Activated CD8-positive, alpha-beta memory T cell treated with anti-CD3 and anti-CD28 coated beads, Interleukin-2, amount 10 ng/mL, durations not matched to agents 7 days and 5 days (primary cell): ENCODE measurements around the gene CUBN. TPM values are rescaled to one million over a fixed set of nuclear protein-coding genes. Genes with fewer than 3 reads are reported as not detected.
"Not testable (repeated sequence)": the region's sequence is repeated elsewhere in the genome, so short reads cannot be mapped to it uniquely, and the experiment has no call there.

Experiments
- ATAC-seq: fragments of 150-1000 bp; cut with Tn5 transposase; one replicate; pipeline ENCODE4 v1.10.0; 2021; ENCODE audit warnings: moderate library complexity
- CTCF ChIA-PET: fragments of 350-600 bp; sonication (Branson Sonifier 250); formaldehyde crosslinking; loops from one replicate; lab custom pipeline; 2021; ENCODE audit warnings: antibody characterized with exemption; lab: Charles Lee
- DNase-seq: peaks from one replicate; pipeline ENCODE4 v3.0.0-alpha.2; 2020
- H3K27ac Mint-ChIP-seq: one replicate; pipeline ENCODE4 v1.8.0; 2021; ENCODE audit warnings: mild to moderate bottlenecking, mixed read lengths
- H3K27me3 Mint-ChIP-seq: one replicate; pipeline ENCODE4 v1.8.0; 2021; ENCODE audit warnings: mixed read lengths
- H3K36me3 Mint-ChIP-seq: one replicate; pipeline ENCODE4 v1.8.0; 2021; ENCODE audit warnings: mild to moderate bottlenecking, mixed read lengths
- H3K4me1 Mint-ChIP-seq: one replicate; pipeline ENCODE4 v1.8.0; 2021; ENCODE audit warnings: mixed read lengths
- H3K4me3 Mint-ChIP-seq: one replicate; pipeline ENCODE4 v1.8.0; 2021; ENCODE audit warnings: mild to moderate bottlenecking, moderate library complexity, mixed read lengths
- H3K9me3 Mint-ChIP-seq: one replicate; pipeline ENCODE4 v1.8.0; 2022; ENCODE audit warnings: low read depth, mixed read lengths
- total RNA-seq, 2 experiments: library from RNA; stranded (reverse); gene quantifications; one replicate each; pipeline ENCODE4 v1.2.3, GENCODE V29; 2021

Gene CUBN
- total RNA-seq, 2 experiments from 2014 or later, result 0.56 to 1.1 TPM

- no peak for ATAC-seq
- CTCF ChIA-PET, result no interaction called here
- Mint-ChIP-seq H3K27me3 (no peaks in the 10 kb centered on the region), H3K4me3 (no peak overlapping the region), H3K36me3 (peaks cover 3% of the 10 kb centered on the region), H3K9me3 (no peaks in the 10 kb centered on the region), H3K27ac (no peak overlapping the region), H3K4me1 (peaks cover 21% of the 10 kb centered on the region)
- DNase-seq, result no peak
Measured at GRCh38 chr10:17128261-17128660, 1.4 kb downstream of the CUBN start.

GRCh38 chr10:17126327-17126726 lies 3.3 kb downstream of the CUBN start:
- peaks cover 4% of the 10 kb centered on the region for H3K36me3 Mint-ChIP-seq
- CTCF ChIA-PET, result no interaction called here
- no peaks in the 10 kb centered on the region for H3K27me3 Mint-ChIP-seq
- no peak overlapping the region for H3K4me3 Mint-ChIP-seq
- DNase-seq, result peak; percentile 59
- H3K4me1 Mint-ChIP-seq, result peaks cover 21% of the 10 kb centered on the region
- no peak overlapping the region for H3K27ac Mint-ChIP-seq
- peak; percentile 53 for ATAC-seq
- no peaks in the 10 kb centered on the region for H3K9me3 Mint-ChIP-seq

DNA sequence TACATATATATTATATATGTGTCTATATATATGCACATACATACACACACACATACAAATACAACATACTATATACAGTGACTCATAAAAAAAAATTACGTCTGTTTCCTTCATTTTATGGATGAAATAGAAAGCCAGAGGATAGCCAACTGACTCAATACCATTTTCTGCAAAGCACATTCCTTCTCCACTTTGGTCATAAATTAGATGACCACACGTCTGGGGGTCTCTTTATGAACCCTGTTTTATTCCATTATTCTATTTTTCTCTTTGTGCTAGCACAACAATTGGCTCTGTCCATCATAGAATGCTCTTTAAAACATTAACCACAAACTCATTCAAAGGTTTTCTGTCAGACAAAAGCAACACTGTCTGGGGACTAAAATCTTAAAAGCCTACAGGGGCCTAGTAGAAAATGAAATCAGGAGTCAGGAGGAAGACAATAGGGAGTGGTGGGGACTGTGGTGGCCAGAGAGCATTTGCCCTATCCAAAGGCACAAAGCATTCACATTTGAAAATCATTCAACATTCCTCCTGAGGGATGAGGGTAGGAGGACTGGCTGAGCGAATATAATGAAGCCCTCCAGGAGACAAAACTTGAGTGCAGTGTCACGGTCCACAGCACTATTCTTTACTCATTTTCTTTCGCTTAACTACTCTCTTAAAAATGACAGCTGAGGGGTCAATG lies 4.3 kb downstream of the CUBN start:
- ATAC-seq (no peak), DNase-seq (no peak)
- Mint-ChIP-seq H3K27ac (no peak overlapping the region), H3K27me3 (no peaks in the 10 kb centered on the region), H3K4me1 (peaks cover 21% of the 10 kb centered on the region), H3K4me3 (no peak overlapping the region), H3K36me3 (peaks cover 1% of the 10 kb centered on the region), H3K9me3 (no peaks in the 10 kb centered on the region)
- CTCF ChIA-PET, result no interaction called here

- CTCF ChIA-PET, result no interaction called here
- ATAC-seq, result no peak
- no peaks in the 10 kb centered on the region for H3K9me3 Mint-ChIP-seq
Measured at GRCh38 chr10:17123961-17124360, 5.7 kb downstream of the CUBN start.

GRCh38 chr10:17122726-17123661 lies 6.6 kb downstream of the CUBN start:
- Mint-ChIP-seq H3K4me1 (peaks cover 21% of the 10 kb centered on the region), H3K27ac (no peak overlapping the region)
- CTCF ChIA-PET, result interaction anchor here (0.7 kb wide), 2 partner anchors 16 to 91 kb away, joined by 4 to 5 read pairs; no protein-coding TSS in a partner anchor

More at GRCh38 chr10:17123961-17124360, 5.7 kb downstream of the CUBN start:
- Mint-ChIP-seq H3K27ac (no peak overlapping the region), H3K4me1 (peaks cover 21% of the 10 kb centered on the region), H3K4me3 (no peak overlapping the region), H3K27me3 (no peaks in the 10 kb centered on the region), H3K36me3 (peaks cover 1% of the 10 kb centered on the region)
- no peak for DNase-seq

GRCh38 chr10:17122052-17122451 lies 7.6 kb downstream of the CUBN start:
- Mint-ChIP-seq H3K4me3 (no peak overlapping the region), H3K4me1 (peaks cover 16% of the 10 kb centered on the region), H3K27ac (no peak overlapping the region), H3K36me3 (peaks cover 1% of the 10 kb centered on the region), H3K9me3 (no peaks in the 10 kb centered on the region), H3K27me3 (no peaks in the 10 kb centered on the region)
- DNase-seq (no peak), ATAC-seq (no peak)
- CTCF ChIA-PET, result interaction anchor here (0.7 kb wide), 1 partner anchor 92 kb away, joined by 4 read pairs; no protein-coding TSS in a partner anchor

More at GRCh38 chr10:17122726-17123661, 6.6 kb downstream of the CUBN start:
- H3K36me3 Mint-ChIP-seq, result peaks cover 1% of the 10 kb centered on the region
- H3K9me3 Mint-ChIP-seq, result no peaks in the 10 kb centered on the region
- no peak for DNase-seq
- no peaks in the 10 kb centered on the region for H3K27me3 Mint-ChIP-seq
- no peak overlapping the region for H3K4me3 Mint-ChIP-seq
- ATAC-seq, result no peak

DNA sequence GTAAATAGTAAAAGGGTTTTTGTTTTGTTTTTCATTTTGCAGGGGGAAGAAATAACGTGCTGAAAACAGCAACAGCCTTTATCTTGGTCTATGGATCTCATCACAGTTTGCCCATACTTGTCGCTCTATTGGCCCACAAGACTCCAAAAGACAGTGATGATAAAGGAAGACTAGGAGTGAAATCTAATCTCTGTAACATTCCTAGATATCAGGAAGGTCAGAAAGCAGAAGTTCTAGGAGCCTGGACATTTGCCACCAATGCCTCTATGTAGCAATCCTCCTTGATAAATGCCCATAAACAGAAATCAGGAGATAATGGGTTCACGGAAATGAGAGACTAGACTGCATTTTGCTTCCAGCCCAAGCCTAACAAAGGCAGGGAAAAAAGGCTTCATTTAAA lies 8.9 kb downstream of the CUBN start:
- Mint-ChIP-seq H3K4me1 (peaks cover 6% of the 10 kb centered on the region), H3K36me3 (peaks cover 1% of the 10 kb centered on the region), H3K4me3 (no peak overlapping the region), H3K9me3 (no peaks in the 10 kb centered on the region), H3K27ac (no peak overlapping the region), H3K27me3 (no peaks in the 10 kb centered on the region)
- CTCF ChIA-PET, result no interaction called here
- no peak for DNase-seq
- ATAC-seq, result no peak

- ATAC-seq (no peak), DNase-seq (no peak)
- H3K27ac Mint-ChIP-seq, result no peak overlapping the region
- peaks cover 6% of the 10 kb centered on the region for H3K4me1 Mint-ChIP-seq
- H3K9me3 Mint-ChIP-seq, result no peaks in the 10 kb centered on the region
- H3K4me3 Mint-ChIP-seq, result no peak overlapping the region
- CTCF ChIA-PET, result no interaction called here
- no peaks in the 10 kb centered on the region for H3K27me3 Mint-ChIP-seq
- H3K36me3 Mint-ChIP-seq, result peaks cover 1% of the 10 kb centered on the region
Measured at GRCh38 chr10:17119845-17120244, 9.8 kb downstream of the CUBN start.

- Mint-ChIP-seq H3K36me3 (no peaks in the 10 kb centered on the region), H3K4me1 (peaks cover 5% of the 10 kb centered on the region), H3K27me3 (no peaks in the 10 kb centered on the region), H3K4me3 (no peak overlapping the region), H3K27ac (no peak overlapping the region), H3K9me3 (no peaks in the 10 kb centered on the region)
- ATAC-seq (no peak), DNase-seq (no peak)
- CTCF ChIA-PET, result interaction anchor here (1.3 kb wide), 1 partner anchor 19 kb away, joined by 3 read pairs; no protein-coding TSS in a partner anchor
Measured at GRCh38 chr10:17116193-17116592, 13.4 kb downstream of the CUBN start.

GRCh38 chr10:17115683-17116082 lies 13.9 kb downstream of the CUBN start:
- H3K36me3 Mint-ChIP-seq, result no peaks in the 10 kb centered on the region
- CTCF ChIA-PET, result interaction anchor here (1.3 kb wide), 1 partner anchor 19 kb away, joined by 3 read pairs; no protein-coding TSS in a partner anchor
- no peak overlapping the region for H3K4me3 Mint-ChIP-seq

DNA sequence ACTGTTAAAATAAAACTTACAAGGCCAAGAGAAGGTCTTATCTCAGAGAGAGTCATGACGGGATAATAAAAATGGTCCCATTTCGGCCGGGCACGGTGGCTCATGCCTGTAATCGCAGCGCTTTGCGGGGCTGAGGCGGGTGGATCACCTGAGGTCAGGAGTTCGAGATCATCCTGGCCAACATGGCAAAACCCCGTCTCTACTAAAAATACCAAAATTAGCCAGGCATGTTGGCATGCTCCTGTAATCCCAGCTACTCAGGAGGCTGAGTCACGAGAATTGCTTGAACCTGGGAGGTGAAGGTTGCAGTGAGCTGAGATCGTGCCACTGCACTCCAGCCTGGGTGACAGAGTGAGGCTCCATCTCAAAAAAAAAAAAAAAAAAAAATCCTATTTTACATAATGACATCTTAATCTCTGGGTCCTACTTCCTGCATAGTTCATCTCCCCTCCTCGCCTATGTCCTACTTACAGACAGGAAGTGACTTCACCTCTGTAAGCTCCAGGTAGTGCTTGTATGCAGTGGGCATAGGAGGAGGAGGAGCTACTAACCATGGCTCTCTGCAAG lies 14.7 kb downstream of the CUBN start:
- ATAC-seq, result peak; percentile 49
- H3K36me3 Mint-ChIP-seq, H3K4me3 Mint-ChIP-seq, H3K4me1 Mint-ChIP-seq, CTCF ChIA-PET, H3K27me3 Mint-ChIP-seq, H3K9me3 Mint-ChIP-seq, DNase-seq, H3K27ac Mint-ChIP-seq: not testable (repeated sequence)

More at GRCh38 chr10:17115683-17116082, 13.9 kb downstream of the CUBN start:
- H3K4me1 Mint-ChIP-seq, result peaks cover 5% of the 10 kb centered on the region
- no peak overlapping the region for H3K27ac Mint-ChIP-seq
- ATAC-seq (no peak), DNase-seq (no peak)
- H3K9me3 Mint-ChIP-seq, result no peaks in the 10 kb centered on the region
- H3K27me3 Mint-ChIP-seq, result no peaks in the 10 kb centered on the region

- Mint-ChIP-seq H3K4me3 (no peak overlapping the region), H3K27ac (no peak overlapping the region)
- no peak for ATAC-seq
Measured at GRCh38 chr10:17113889-17114540, 15.6 kb downstream of the CUBN start.

GRCh38 chr10:17113346-17113745 lies 16.3 kb downstream of the CUBN start:
- peaks cover 1% of the 10 kb centered on the region for H3K36me3 Mint-ChIP-seq
- H3K27me3 Mint-ChIP-seq, result no peaks in the 10 kb centered on the region
- DNase-seq, result no peak
- no peak overlapping the region for H3K27ac Mint-ChIP-seq
- H3K4me1 Mint-ChIP-seq, result peaks cover 11% of the 10 kb centered on the region
- no peaks in the 10 kb centered on the region for H3K9me3 Mint-ChIP-seq
- CTCF ChIA-PET, result no interaction called here
- no peak for ATAC-seq
- no peak overlapping the region for H3K4me3 Mint-ChIP-seq

More at GRCh38 chr10:17113889-17114540, 15.6 kb downstream of the CUBN start:
- H3K9me3 Mint-ChIP-seq, result no peaks in the 10 kb centered on the region
- peaks cover 11% of the 10 kb centered on the region for H3K4me1 Mint-ChIP-seq
- H3K36me3 Mint-ChIP-seq, result peaks cover 1% of the 10 kb centered on the region
- CTCF ChIA-PET, result no interaction called here
- no peaks in the 10 kb centered on the region for H3K27me3 Mint-ChIP-seq
- DNase-seq, result no peak
